ENCODE measurements around the gene GREB1.

GREB1 gene

DNA sequence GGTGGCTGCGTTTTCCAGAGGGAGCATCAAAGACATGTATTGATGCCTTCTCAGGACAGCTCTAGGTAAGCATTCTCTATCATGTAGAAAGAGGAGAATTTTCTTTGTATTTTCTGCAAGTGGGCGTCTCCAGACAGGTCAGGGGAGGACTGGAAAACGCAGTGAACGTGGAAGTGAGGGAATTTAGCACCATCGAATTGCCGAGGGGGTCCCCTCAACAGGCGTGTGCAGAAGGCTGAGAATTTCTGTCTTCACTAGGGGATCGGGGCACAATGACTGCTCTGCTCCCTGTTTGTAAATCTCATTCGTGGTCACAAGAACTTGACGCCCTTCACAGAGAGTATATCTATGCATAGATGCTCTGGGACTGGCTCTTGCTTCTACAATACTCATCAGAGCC, 141.1 kb downstream of the GREB1 start:
- no peak overlapping the region for H3K4me3 Mint-ChIP-seq
- peaks cover 87% of the 10 kb centered on the region for H3K27me3 Mint-ChIP-seq
- DNase-seq (no peak), ATAC-seq (no peak)
- no peak overlapping the region for H3K27ac Mint-ChIP-seq
- peaks cover 7% of the 10 kb centered on the region for H3K4me1 Mint-ChIP-seq
- H3K9me3 Mint-ChIP-seq: peaks cover 0 to 4% of the 10 kb centered on the region in 2 donors

DNA sequence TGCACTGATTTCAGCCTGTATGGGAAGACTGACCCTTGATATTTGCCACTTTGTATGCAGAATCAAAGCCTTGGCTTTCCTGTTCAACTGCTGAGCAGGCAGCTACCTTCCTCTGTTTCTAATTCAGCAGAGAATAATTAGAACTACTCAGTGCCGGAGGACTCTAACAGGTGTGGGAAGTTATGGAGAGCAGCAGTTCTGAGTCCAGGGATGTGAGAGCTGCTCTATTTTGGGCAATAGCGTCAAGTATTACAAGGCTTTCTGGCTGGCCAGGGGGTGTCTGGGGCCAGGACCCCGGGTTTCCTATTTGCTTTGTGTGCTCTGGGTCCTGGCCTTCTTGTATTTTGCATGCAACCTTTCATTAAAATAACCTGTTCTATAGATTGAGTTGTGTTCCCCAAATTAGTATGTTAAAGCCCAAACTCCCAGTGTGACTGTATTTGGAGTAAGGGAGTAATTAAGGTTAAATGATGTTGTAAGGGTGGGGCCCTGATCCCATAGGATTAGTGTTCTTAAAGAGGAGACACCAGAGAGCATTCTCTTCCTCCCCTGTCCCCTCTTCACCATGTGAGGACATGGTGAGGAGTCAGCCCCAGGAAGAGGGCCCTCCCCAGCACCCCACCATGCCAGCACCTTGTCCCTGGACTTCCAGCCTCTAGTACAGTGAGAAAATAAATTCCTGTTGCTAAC, 141.7 kb downstream of the GREB1 start:
- no peak overlapping the region for H3K4me3 Mint-ChIP-seq
- no peak overlapping the region for H3K27ac Mint-ChIP-seq
- DNase-seq (no peak), ATAC-seq (no peak)
- H3K9me3 Mint-ChIP-seq: no peaks in the 10 kb centered on the region
- H3K27me3 Mint-ChIP-seq: peaks cover 81% of the 10 kb centered on the region
- peaks cover 7% of the 10 kb centered on the region for H3K4me1 Mint-ChIP-seq

DNA sequence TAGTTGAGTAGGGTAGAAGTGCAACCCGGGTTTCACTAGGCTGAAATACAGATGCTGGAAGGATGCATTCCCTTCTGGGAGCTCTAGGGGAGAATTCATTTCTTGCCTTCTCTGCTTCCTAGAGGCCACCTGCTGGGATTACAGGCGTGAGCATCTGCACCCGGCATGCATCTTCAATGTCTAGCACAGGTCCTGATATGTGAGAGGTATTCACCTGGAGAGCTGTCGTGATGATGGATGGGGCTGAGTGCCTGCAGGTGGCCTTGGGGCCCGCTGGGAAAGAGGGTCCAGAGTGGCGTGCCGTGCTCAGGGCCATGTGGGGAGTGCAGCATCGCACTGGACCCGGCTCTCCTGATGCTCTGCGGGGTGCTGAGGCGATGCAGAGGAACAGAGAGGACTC, 142.8 kb downstream of the GREB1 start:
- H3K4me1 Mint-ChIP-seq: peaks cover 7% of the 10 kb centered on the region
- H3K4me3 Mint-ChIP-seq: no peak overlapping the region
- no peak overlapping the region for H3K27ac Mint-ChIP-seq
- no peaks in the 10 kb centered on the region for H3K9me3 Mint-ChIP-seq
- DNase-seq (no peak), ATAC-seq (no peak)
- H3K27me3 Mint-ChIP-seq: peaks cover 72% of the 10 kb centered on the region

- Mint-ChIP-seq H3K4me3 (no peak overlapping the region), H3K4me1 (peaks cover 11% of the 10 kb centered on the region), H3K27ac (no peak overlapping the region), H3K27me3 (peaks cover 72% of the 10 kb centered on the region), H3K9me3 (no peaks in the 10 kb centered on the region)
- DNase-seq (no peak), ATAC-seq (no peak)
Observed at GRCh38 chr2:11677136-11678055, 143.6 kb downstream of the GREB1 start.

GRCh38 chr2:11678306-11678960, 144.6 kb downstream of the GREB1 start:
- Mint-ChIP-seq H3K27ac (no peak overlapping the region), H3K9me3 (no peaks in the 10 kb centered on the region), H3K4me1 (peaks cover 8% of the 10 kb centered on the region), H3K4me3 (no peak overlapping the region), H3K27me3 (peaks cover 72% of the 10 kb centered on the region)
- DNase-seq (no peak), ATAC-seq (no peak)

GRCh38 chr2:11679016-11679415, 145.2 kb downstream of the GREB1 start:
- DNase-seq (no peak), ATAC-seq (no peak)
- Mint-ChIP-seq H3K27ac (no peak overlapping the region), H3K4me1 (peaks cover 8% of the 10 kb centered on the region), H3K9me3 (no peaks in the 10 kb centered on the region), H3K4me3 (no peak overlapping the region), H3K27me3 (peaks cover 74% of the 10 kb centered on the region)

DNA sequence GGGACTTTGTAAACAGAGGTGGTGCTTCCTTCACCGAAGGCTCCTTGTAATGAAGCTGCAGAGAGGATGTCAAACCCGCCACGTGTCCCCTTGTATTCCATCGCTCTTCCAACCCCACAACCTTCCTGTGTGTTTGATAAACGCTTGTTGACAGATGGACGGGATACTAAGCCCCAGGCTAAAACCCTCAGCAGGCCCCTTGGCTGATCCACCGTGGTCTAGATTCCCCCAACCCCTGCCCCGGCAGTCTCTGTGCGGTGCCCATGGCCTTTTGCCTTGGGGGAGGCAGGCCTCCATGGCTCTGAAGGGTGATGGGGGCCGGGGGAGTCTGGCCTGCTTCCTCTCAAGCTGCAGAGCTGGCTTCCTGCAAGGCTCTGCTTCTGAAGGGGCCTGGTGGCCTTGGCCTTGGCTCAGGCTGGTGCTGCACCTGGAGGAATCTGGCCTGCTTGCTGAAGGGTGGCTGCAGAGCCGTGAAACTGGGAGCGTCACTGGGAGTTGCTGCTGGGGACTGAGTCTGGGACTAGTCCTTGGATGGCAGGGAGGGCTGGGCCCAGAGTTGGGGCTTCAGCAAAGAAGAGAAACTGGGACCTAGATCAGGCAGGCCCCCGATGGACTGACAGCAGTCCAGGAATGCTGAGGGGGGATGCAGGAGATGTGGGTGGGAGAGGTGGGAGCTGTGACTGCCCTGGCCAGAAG, 145.8 kb downstream of the GREB1 start:
- no peak for ATAC-seq
- H3K27ac Mint-ChIP-seq: peak overlapping the region in 1 of 2 donors; percentile 10
- H3K4me1 Mint-ChIP-seq: peaks cover 8% of the 10 kb centered on the region
- no peak overlapping the region for H3K4me3 Mint-ChIP-seq
- H3K27me3 Mint-ChIP-seq: peaks cover 75% of the 10 kb centered on the region
- DNase-seq: no peak
- no peaks in the 10 kb centered on the region for H3K9me3 Mint-ChIP-seq

DNA sequence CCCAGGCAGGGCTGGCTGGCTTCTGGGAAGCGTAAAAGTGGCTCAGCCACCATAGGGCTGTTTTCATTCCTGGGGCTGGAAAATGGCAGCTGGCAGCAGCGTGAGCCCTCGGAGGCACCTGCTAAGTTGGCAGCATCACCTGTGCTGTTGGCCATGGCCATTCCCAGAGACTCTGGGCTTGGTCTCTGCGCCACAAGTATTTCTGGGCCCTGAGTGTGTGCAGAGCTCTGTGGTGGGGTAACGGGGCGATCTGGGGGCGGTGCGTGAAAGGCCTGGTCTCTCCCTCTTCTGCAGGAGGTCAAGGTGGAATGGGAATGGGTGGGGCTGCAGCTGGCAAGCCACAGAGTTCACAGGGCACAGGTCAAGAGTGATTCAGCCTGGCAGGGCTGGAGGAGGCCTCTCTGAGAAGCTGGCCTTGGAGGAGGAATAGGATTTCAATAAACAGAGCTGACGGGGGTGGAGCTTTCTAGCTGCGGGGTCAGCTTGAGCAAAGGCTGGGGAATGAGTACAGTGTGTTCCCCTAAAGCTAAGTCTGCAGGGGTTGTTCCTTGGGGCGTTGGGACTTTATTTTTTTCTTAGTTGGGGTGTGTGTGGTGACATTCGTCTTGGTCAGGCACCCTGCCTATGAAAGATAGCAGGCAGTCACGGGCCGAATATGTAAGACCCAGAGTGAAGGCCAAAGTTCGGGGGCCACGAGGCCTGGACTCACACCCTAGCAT, 146.5 kb downstream of the GREB1 start:
- H3K27me3 Mint-ChIP-seq: peaks cover 74% of the 10 kb centered on the region

GRCh38 chr2:11680901-11681721, 147.3 kb downstream of the GREB1 start:
- ATAC-seq (no peak), DNase-seq (no peak)
- H3K4me3 Mint-ChIP-seq: no peak overlapping the region
- H3K4me1 Mint-ChIP-seq: peaks cover 8% of the 10 kb centered on the region
- H3K27me3 Mint-ChIP-seq: peaks cover 70% of the 10 kb centered on the region
- no peaks in the 10 kb centered on the region for H3K9me3 Mint-ChIP-seq
- H3K27ac Mint-ChIP-seq: peak overlapping the region in 1 of 2 donors; percentile 38

More for the DNA sequence above, 146.5 kb downstream of the GREB1 start:
- H3K27ac Mint-ChIP-seq: peak overlapping the region in 1 of 2 donors; percentile 10
- DNase-seq: no peak
- H3K4me3 Mint-ChIP-seq: no peak overlapping the region
- no peak for ATAC-seq
- peaks cover 8% of the 10 kb centered on the region for H3K4me1 Mint-ChIP-seq
- H3K9me3 Mint-ChIP-seq: no peaks in the 10 kb centered on the region

DNA sequence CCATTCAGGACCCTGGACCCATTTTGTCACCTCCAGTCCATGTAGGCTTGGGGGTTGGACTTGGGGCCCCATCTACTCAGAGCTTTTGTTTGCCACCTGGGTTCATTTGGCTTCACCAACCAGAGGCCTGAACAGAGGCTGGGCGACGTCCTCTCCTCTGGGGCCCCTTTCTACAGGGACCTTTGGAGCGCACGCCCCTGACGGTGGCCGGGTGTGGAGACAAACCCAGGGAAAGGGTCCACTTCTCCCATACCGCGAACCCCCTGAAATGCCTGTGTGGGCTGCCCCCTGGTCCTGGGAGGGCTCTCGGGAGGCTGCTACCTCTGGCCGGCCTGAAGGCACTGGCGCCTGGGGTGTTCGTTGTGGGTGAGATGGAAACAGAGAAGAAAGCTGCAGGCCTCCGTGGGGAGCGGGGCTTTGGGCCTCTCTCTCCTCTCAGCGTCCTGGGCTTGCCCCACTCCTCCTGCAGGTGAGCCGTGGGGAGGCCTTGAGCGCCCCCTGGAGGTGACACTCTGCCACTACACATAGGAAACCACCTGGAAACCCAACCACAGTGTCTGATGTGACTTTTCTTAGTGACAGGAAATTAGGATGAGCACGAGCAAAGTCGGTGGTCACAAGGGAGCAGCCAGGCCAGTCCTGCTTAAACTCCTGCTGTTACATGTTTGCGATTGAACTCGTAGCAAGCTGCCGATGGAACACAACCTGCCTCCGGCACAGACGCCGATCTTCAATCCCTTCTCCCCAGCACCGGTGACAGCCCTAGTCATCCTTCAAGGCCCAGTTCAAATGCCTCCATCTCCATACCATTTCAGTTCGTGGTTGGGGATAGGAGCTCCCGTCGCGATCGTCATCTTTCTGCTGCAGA, 148.1 kb downstream of the GREB1 start:
- H3K4me3 Mint-ChIP-seq: no peak overlapping the region
- peak; percentile 66 for DNase-seq
- peaks cover 8% of the 10 kb centered on the region for H3K4me1 Mint-ChIP-seq
- no peaks in the 10 kb centered on the region for H3K9me3 Mint-ChIP-seq
- ATAC-seq: peak; percentile 60
- peaks cover 70% of the 10 kb centered on the region for H3K27me3 Mint-ChIP-seq
- no peak overlapping the region for H3K27ac Mint-ChIP-seq

DNA sequence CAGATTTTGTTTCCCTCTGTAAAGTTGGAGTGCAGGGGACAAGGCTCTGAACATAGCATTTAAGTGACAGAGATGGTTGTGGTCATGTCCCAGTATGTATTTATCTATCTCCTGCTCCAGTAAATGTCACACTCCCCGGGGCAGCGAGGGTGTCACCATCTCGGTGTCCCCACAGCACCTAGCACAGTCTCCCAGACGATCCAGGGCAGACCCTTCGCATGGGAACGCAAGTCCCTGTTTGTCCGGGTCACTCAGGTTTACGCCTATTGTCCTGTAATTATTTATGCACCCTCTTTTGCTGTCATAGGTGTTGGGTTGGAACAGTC, 148.7 kb downstream of the GREB1 start:
- Mint-ChIP-seq H3K4me3 (no peak overlapping the region), H3K27ac (no peak overlapping the region), H3K27me3 (peaks cover 66% of the 10 kb centered on the region), H3K9me3 (no peaks in the 10 kb centered on the region), H3K4me1 (peaks cover 8% of the 10 kb centered on the region)
- DNase-seq (no peak), ATAC-seq (no peak)

GRCh38 chr2:11683476-11683875, 149.6 kb downstream of the GREB1 start:
- Mint-ChIP-seq H3K4me3 (no peak overlapping the region), H3K9me3 (no peaks in the 10 kb centered on the region), H3K27me3 (peaks cover 66% of the 10 kb centered on the region), H3K27ac (no peak overlapping the region), H3K4me1 (peaks cover 14% of the 10 kb centered on the region)
- no peak for DNase-seq
- ATAC-seq: no peak

- Mint-ChIP-seq H3K4me3 (no peak overlapping the region), H3K9me3 (no peaks in the 10 kb centered on the region), H3K27ac (no peak overlapping the region), H3K27me3 (peaks cover 62% of the 10 kb centered on the region), H3K4me1 (peaks cover 18% of the 10 kb centered on the region)
- DNase-seq (no peak), ATAC-seq (no peak)
Observed at GRCh38 chr2:11683966-11684365, 150.1 kb downstream of the GREB1 start.
